GM19455 (cell line): ENCODE measurements around the gene TSSK6.

Experiments used
- ATAC-seq: cut with Tn5 transposase; IDR thresholded peaks from one replicate; pipeline ENCODE4 v1.9.1; 2021; ENCODE audit not compliant: unreplicated experiment

The TSSK6 gene

GRCh38 chr19:19531951-19532805 lies 16.8 kb upstream of the TSSK6 start:
- no peak for ATAC-seq

GRCh38 chr19:19530889-19531288 lies 15.5 kb upstream of the TSSK6 start:
- no peak for ATAC-seq

GRCh38 chr19:19530423-19530804 lies 15.1 kb upstream of the TSSK6 start:
- ATAC-seq: no peak

- ATAC-seq: no peak
These were observed 14.6 kb upstream of the TSSK6 start for GRCh38 chr19:19529783-19530422.

- ATAC-seq: no peak
These were observed 13.6 kb upstream of the TSSK6 start, which contains the start of gene YJEFN3 for GRCh38 chr19:19528721-19529490. Gene YJEFN3 (plus strand): TSS chr19:19528911. CDS start chr19:19528933, 22 bp downstream.

- no peak for ATAC-seq
These were observed 12.6 kb upstream of the TSSK6 start for GRCh38 chr19:19527674-19528625.

- no peak for ATAC-seq
These were observed 12.0 kb upstream of the TSSK6 start for GRCh38 chr19:19527371-19527656.

- no peak for ATAC-seq
These were observed 11.4 kb upstream of the TSSK6 start for GRCh38 chr19:19526581-19527370.

- ATAC-seq: no peak
These were observed 10.4 kb upstream of the TSSK6 start for GRCh38 chr19:19525611-19526380.

- no peak for ATAC-seq
These were observed 8.7 kb upstream of the TSSK6 start for GRCh38 chr19:19524053-19524452.

GRCh38 chr19:19523177-19523576 lies 7.8 kb upstream of the TSSK6 start:
- no peak for ATAC-seq

GRCh38 chr19:19520989-19521388 lies 5.6 kb upstream of the TSSK6 start:
- ATAC-seq: no peak

- ATAC-seq: no peak
These were observed 1.9 kb upstream of the TSSK6 start for GRCh38 chr19:19517235-19517619.

GRCh38 chr19:19515642-19516519 lies 533 bp upstream of the TSSK6 start, which contains the start of gene NDUFA13:
Gene NDUFA13 (plus strand): TSS chr19:19516225. CDS start chr19:19516239, 14 bp downstream.
- ATAC-seq: peak; percentile 73

GRCh38 chr19:19514215-19514657 lies 1.1 kb downstream of the TSSK6 start:
- no peak for ATAC-seq

- ATAC-seq: no peak
These were observed 1.7 kb downstream of the TSSK6 start for GRCh38 chr19:19513682-19514081.

- no peak for ATAC-seq
These were observed 4.9 kb downstream of the TSSK6 start for GRCh38 chr19:19510432-19510831.

GRCh38 chr19:19508217-19508616 lies 7.1 kb downstream of the TSSK6 start:
- ATAC-seq: no peak
